NCI-H2196 treated with DMSO at 0.1 percent for 48 hours (cell line): Measurements from ENCODE around the gene NOLC1.
A peak's percentile ranks its signal among the peaks of the same experiment; 100 is the strongest.

Source experiments
- DNase-seq: peaks from one replicate; lab custom pipeline; 2025; ENCODE audit not compliant: unreplicated experiment; lab: John Stamatoyannopoulos, UW

NOLC1 gene

GRCh38 chr10:102151774-102152544, at the start of gene NOLC1:
NOLC1 (plus strand) TSS chr10:102152389; CDS start chr10:102152411, 22 bp downstream.
- DNase-seq, result peak; percentile 86

- no peak for DNase-seq
These were observed 49.8 kb upstream of the NOLC1 start for GRCh38 chr10:102102421-102102820.

- no peak for DNase-seq
These were observed 45.2 kb upstream of the NOLC1 start for GRCh38 chr10:102106998-102107397.

- no peak for DNase-seq
These were observed 42.7 kb upstream of the NOLC1 start for GRCh38 chr10:102109166-102110116.

- no peak for DNase-seq
These were observed 40.9 kb upstream of the NOLC1 start for GRCh38 chr10:102111276-102111675.

GRCh38 chr10:102112210-102112817, 39.9 kb upstream of the NOLC1 start:
- DNase-seq, result no peak

GRCh38 chr10:102113261-102113955, 38.8 kb upstream of the NOLC1 start:
- DNase-seq, result no peak

- DNase-seq, result no peak
These were observed 38.0 kb upstream of the NOLC1 start for GRCh38 chr10:102113956-102114857.

GRCh38 chr10:102114861-102115618, 37.1 kb upstream of the NOLC1 start:
- DNase-seq, result peak; percentile 37

GRCh38 chr10:102115775-102116174, 36.4 kb upstream of the NOLC1 start:
- DNase-seq, result no peak

- no peak for DNase-seq
These were observed 35.5 kb upstream of the NOLC1 start for GRCh38 chr10:102116656-102117055.

GRCh38 chr10:102117391-102118159, 34.6 kb upstream of the NOLC1 start:
- DNase-seq, result peak; percentile 63

- DNase-seq, result no peak
These were observed 33.3 kb upstream of the NOLC1 start for GRCh38 chr10:102118867-102119266.

- DNase-seq, result no peak
These were observed 32.6 kb upstream of the NOLC1 start for GRCh38 chr10:102119417-102120141.

GRCh38 chr10:102120142-102120990, 31.8 kb upstream of the NOLC1 start, which contains the start of gene LDB1:
LDB1 (minus strand) TSS chr10:102120368; CDS start chr10:102120110, 258 bp downstream.
- DNase-seq, result peak; percentile 27

GRCh38 chr10:102120991-102121738, 31.0 kb upstream of the NOLC1 start:
- no peak for DNase-seq
